PC-9 (cell line): ENCODE measurements around the gene PYCR2. TPM values are rescaled to one million over a fixed set of nuclear protein-coding genes. Genes with fewer than 3 reads are reported as not detected.

ENCODE experiments used
- BruUV-seq: library from RNA; stranded (reverse); fragments of 400-500 nt; replicated peaks from 2 replicates; lab custom pipeline; 2021; lab: Mats Ljungman, UMichigan
- CTCF ChIA-PET: fragments of 300-600 bp; sonication (Branson Sonifier 250); formaldehyde crosslinking; loops from one replicate; lab custom pipeline; 2022; ENCODE audit warnings: antibody characterized with exemption; lab: Charles Lee
- POLR2A ChIA-PET: fragments of 300-600 bp; sonication (Branson Sonifier 250); formaldehyde crosslinking; loops from one replicate; lab custom pipeline; 2022; ENCODE audit warnings: antibody characterized with exemption; ENCODE audit not compliant: unreplicated experiment; lab: Charles Lee
- DNase-seq, 2 experiments: peaks; one replicate each; pipeline versions ENCODE4 v3.0.0 to v3.0.0-alpha.2; 2015 to 2022; ENCODE audit warnings: mixed read lengths in 1 of 2
- H2AFZ ChIP-seq: fragments of 200-600 bp; sonication (generic); 2 replicates; pipeline ENCODE4 v1.8.1; 2017; ENCODE audit warnings: antibody characterized with exemption
- H3F3A ChIP-seq: fragments of 200-600 bp; sonication (generic); 2 replicates; pipeline ENCODE4 v1.8.1; 2017; ENCODE audit warnings: antibody characterized with exemption, mild to moderate bottlenecking, low read depth; ENCODE audit not compliant: insufficient read depth
- H3K27ac ChIP-seq: fragments of 200-600 bp; sonication (generic); 2 replicates; pipeline ENCODE4 v1.6.1; 2016; ENCODE audit warnings: mixed run types
- H3K27me3 ChIP-seq: fragments of 200-600 bp; sonication (generic); 2 replicates; pipeline ENCODE4 v1.6.1; 2016; ENCODE audit warnings: low read depth, mixed run types; ENCODE audit not compliant: insufficient read depth
- H3K36me3 ChIP-seq: fragments of 200-600 bp; sonication (generic); 2 replicates; pipeline ENCODE4 v1.6.1; 2016; ENCODE audit warnings: low read depth, mixed run types
- H3K4me1 ChIP-seq: fragments of 200-600 bp; sonication (generic); replicated peaks from 2 replicates; pipeline ENCODE4 v1.6.1; 2016; ENCODE audit warnings: mixed run types; ENCODE audit not compliant: insufficient read depth
- H3K4me2 ChIP-seq: fragments of 200-600 bp; sonication (generic); 2 replicates; pipeline ENCODE4 v1.6.1; 2017; ENCODE audit warnings: mixed run types
- H3K4me3 ChIP-seq: fragments of 200-600 bp; sonication (generic); 2 replicates; pipeline ENCODE4 v1.6.1; 2016; ENCODE audit warnings: mixed run types
- H3K79me2 ChIP-seq: fragments of 200-600 bp; sonication (generic); 2 replicates; pipeline ENCODE4 v1.6.1; 2017; ENCODE audit warnings: low read depth, mixed run types
- H3K9me2 ChIP-seq: fragments of 200-600 bp; sonication (generic); 2 replicates; pipeline ENCODE4 v1.8.1; 2017; ENCODE audit warnings: mild to moderate bottlenecking; ENCODE audit not compliant: insufficient read depth
- H3K9me3 ChIP-seq: fragments of 200-600 bp; sonication (generic); 2 replicates; pipeline ENCODE4 v1.8.1; 2016; ENCODE audit warnings: low read depth; ENCODE audit not compliant: insufficient read depth
- H4K20me1 ChIP-seq: fragments of 200-600 bp; sonication (generic); 2 replicates; pipeline ENCODE4 v1.8.1; 2017; ENCODE audit not compliant: insufficient read depth
- EZH2 ChIP-seq: fragments of 200-600 bp; sonication (generic); IDR thresholded peaks from 2 replicates; pipeline ENCODE4 v1.8.0; 2017; ENCODE audit warnings: antibody characterized with exemption, low read depth
- intact Hi-C: fragments of 100-400 bp; cut with micrococcal nuclease; formaldehyde crosslinking; loops from one replicate; pipeline ENCODE4 v1.10.0; 2022; ENCODE audit not compliant: unreplicated experiment
- total RNA-seq: library from RNA; stranded (reverse); gene quantifications from 2 replicates; pipeline ENCODE4 v1.2.3, GENCODE V29; 2021
- TF ChIP-seq, protein P1 (sequence below): fragments of 200-600 bp; sonication (generic); conservative IDR thresholded peaks from 2 replicates; pipeline ENCODE4 v1.6.1; 2017; ENCODE audit warnings: mixed run types, antibody characterized with exemption, mild to moderate bottlenecking, moderate library complexity

Gene PYCR2
- total RNA-seq, 1 experiment from 2014 or later: 100 TPM

DNA sequence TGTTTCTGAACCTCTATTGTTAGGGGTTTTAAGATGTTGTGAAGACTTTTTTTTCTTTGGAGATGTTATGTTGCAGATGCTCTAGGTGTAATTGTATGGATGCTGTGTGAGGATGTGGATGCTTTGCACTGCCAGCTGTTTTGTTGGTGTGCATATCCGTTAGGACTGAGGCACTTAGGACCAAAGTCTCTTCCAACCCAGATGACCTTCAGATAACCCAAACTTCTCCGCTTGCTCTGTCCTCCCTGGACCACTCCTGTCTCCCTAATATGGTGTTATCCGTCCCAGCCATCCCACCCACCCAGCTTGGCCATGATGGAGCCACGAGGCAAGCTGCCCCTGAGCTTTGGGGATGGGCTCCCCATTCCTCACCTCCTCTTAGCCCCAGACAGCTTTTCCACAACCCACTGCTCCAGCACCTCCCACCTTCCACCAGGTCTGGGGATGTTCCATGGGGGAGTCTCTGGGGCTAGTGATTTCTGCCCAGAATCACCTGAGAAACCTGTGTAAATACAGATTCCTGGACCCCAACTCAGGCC lies 22.1 kb upstream of the PYCR2 start:
- no peaks in the 10 kb centered on the region for H3K9me3 ChIP-seq
- no peak for TF ChIP-seq EZH2
- TF ChIP-seq, protein P1, sequence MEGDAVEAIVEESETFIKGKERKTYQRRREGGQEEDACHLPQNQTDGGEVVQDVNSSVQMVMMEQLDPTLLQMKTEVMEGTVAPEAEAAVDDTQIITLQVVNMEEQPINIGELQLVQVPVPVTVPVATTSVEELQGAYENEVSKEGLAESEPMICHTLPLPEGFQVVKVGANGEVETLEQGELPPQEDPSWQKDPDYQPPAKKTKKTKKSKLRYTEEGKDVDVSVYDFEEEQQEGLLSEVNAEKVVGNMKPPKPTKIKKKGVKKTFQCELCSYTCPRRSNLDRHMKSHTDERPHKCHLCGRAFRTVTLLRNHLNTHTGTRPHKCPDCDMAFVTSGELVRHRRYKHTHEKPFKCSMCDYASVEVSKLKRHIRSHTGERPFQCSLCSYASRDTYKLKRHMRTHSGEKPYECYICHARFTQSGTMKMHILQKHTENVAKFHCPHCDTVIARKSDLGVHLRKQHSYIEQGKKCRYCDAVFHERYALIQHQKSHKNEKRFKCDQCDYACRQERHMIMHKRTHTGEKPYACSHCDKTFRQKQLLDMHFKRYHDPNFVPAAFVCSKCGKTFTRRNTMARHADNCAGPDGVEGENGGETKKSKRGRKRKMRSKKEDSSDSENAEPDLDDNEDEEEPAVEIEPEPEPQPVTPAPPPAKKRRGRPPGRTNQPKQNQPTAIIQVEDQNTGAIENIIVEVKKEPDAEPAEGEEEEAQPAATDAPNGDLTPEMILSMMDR: no peak
- no peak for DNase-seq
- H3K79me2 ChIP-seq: no peaks in the 10 kb centered on the region
- H4K20me1 ChIP-seq: no peaks in the 10 kb centered on the region
- H3K4me1 ChIP-seq: no peaks in the 10 kb centered on the region
- BruUV-seq: no TSS peak
- no peaks in the 10 kb centered on the region for H3K9me2 ChIP-seq
- ChIA-PET CTCF (no interaction called here), POLR2A (interaction anchor here (0.6 kb wide), 1 partner anchor 939 kb away, joined by 4 read pairs; no protein-coding TSS in a partner anchor)
- intact Hi-C loops: no loop called here
- H3K27me3 ChIP-seq: 0 out of 2 replicates have a peak, but pooled peaks cover 2% of the 10 kb centered on the region
- H3F3A ChIP-seq: no peaks in the 10 kb centered on the region
- no peak overlapping the region for H3K4me3 ChIP-seq
- H2AFZ ChIP-seq: no peak overlapping the region
- no peak overlapping the region for H3K4me2 ChIP-seq
- H3K27ac ChIP-seq: no peak overlapping the region
- no peaks in the 10 kb centered on the region for H3K36me3 ChIP-seq

DNA sequence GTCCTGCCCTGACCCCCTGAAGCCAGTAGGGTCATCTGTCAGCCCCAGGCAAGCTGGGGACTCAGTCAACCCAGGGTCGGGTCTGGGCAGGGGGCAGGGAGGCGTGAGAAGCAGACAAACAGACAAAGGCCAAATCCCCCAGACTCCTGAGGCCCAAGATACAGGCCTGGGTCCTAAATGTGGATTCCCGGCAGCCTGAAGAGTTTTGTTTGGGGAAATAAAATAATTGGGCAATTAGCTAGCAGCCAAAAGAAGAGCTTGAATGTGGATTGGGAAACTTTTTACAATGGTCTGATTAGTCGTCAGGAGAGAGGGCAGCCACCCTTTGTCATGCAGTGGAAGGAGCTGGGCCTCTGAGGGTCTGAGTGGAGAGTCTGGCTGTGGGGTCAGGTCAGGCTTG lies 21.5 kb upstream of the PYCR2 start:
- ChIA-PET CTCF (no interaction called here), POLR2A (no interaction called here)
- Histone ChIP-seq H3K36me3 (no peaks in the 10 kb centered on the region), H3K4me3 (no peak overlapping the region), H2AFZ (no peak overlapping the region), H4K20me1 (no peaks in the 10 kb centered on the region), H3K4me2 (no peak overlapping the region), H3K9me3 (no peaks in the 10 kb centered on the region), H3K9me2 (no peaks in the 10 kb centered on the region), H3K79me2 (no peaks in the 10 kb centered on the region), H3K4me1 (no peaks in the 10 kb centered on the region), H3K27ac (no peak overlapping the region), H3K27me3 (0 out of 2 replicates have a peak, but pooled peaks cover 2% of the 10 kb centered on the region), H3F3A (no peaks in the 10 kb centered on the region)
- no peak for DNase-seq
- intact Hi-C loops: no loop called here
- TF ChIP-seq, protein P1: no peak
- TF ChIP-seq EZH2: no peak
- no TSS peak for BruUV-seq

DNA sequence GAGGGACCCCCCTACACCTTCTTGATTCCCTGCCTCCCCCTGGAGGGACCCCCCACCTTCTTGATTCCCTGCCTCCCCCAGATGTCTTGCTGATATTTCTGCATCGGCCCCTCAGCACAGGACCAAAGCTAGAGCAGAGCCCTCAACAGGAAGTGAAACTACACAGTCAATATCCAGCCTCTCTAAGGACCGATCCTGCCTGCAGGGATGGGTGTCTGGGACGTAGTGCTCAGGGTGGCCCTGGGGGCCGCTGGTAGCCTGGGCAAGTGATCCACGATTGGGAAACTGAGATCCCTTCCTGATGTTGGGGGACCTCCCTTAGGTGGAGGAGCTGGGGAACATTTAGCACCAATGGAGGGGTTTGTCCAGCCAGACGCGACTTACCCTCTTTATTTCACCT lies 20.9 kb upstream of the PYCR2 start:
- Histone ChIP-seq H3K27ac (no peak overlapping the region), H3K4me1 (no peaks in the 10 kb centered on the region), H3K27me3 (0 out of 2 replicates have a peak, but pooled peaks cover 2% of the 10 kb centered on the region), H3K36me3 (no peaks in the 10 kb centered on the region), H3K9me2 (no peaks in the 10 kb centered on the region), H3K9me3 (no peaks in the 10 kb centered on the region), H4K20me1 (no peaks in the 10 kb centered on the region), H3K4me2 (no peak overlapping the region), H3K79me2 (no peaks in the 10 kb centered on the region), H3K4me3 (no peak overlapping the region), H2AFZ (no peak overlapping the region), H3F3A (no peaks in the 10 kb centered on the region)
- intact Hi-C loops: no loop called here
- POLR2A ChIA-PET: no interaction called here
- CTCF ChIA-PET: no interaction called here
- TF ChIP-seq, protein P1: no peak
- TF ChIP-seq EZH2: no peak
- DNase-seq: no peak
- BruUV-seq: no TSS peak
